GM21381 (cell line): ENCODE measurements around the gene L3MBTL2.
"Not testable (repeated sequence)": the region's sequence is repeated elsewhere in the genome, so short reads cannot be mapped to it uniquely, and the experiment has no call there.

ENCODE experiments used
- ATAC-seq: cut with Tn5 transposase; IDR thresholded peaks from one replicate; pipeline ENCODE4 v1.9.1; 2021; ENCODE audit warnings: mild to moderate bottlenecking, moderate library complexity; ENCODE audit not compliant: unreplicated experiment

Gene L3MBTL2

DNA sequence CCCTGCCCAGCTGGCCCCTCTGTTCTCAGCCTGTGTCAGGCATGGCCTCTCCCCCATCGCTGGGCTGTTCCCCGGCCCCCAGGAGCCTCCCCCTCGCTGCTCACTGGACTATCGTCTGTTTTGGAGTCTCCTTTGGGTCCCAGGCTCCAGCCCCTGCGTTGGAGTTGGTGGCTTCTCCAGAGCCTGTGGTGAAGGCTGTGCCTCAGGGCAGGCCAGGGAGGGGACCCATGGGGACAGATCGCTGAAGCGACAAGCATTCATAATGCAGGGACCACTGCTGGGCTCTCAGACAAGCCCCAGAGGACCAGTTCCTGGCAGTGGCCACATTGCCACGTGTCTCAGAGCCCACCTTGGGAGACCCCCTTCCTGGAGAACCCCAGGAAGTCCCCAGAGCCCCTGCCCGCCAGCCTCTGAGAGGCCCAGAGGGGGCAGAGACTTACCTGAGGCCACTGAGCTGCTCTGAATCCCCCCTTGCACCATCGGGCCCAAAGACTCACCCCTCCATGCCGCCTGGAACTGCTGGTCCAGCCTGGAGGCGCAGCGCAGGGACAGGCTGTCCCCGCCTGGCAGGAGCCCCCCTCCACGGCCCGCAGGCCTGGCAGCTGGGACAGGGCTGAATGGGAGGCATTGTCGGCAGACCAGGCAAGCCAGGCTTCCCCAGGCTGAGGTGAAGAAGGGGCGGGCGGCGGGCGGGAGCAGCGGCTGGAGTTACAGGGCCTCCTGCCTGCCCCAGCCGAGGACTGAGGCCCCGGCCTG is 35.4 kb downstream of the L3MBTL2 start, which contains the start of gene CHADL:
CHADL (minus strand) TSS at position 555 of the 756 bp plus-strand sequence; CDS start at position 505, 50 bp downstream.
- no peak for ATAC-seq

DNA sequence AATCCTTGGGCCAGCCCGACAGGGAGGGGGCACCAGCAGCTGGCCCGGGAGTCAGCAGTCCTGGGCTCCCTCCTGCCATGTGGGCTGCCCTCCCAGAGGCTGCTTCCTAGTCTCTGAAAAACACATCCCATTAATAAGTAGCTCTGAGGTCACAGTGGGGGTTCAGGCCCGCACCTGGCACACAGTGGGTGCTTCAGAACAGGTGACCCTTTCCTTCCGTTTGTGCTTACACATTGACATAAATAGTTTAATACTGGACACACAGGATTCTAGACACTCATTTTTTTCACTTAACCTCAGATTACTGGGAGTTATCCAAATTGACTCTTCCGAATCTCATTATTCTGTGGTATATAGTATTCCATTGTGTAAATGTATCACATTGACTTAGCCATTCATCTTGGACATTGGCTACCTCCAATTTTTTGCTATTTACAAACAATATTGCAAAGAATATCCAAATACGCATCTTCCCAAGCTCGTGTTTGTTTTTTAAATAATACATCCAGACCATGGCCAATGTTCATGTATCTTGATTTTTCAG is 36.1 kb downstream of the L3MBTL2 start:
- ATAC-seq, result no peak

DNA sequence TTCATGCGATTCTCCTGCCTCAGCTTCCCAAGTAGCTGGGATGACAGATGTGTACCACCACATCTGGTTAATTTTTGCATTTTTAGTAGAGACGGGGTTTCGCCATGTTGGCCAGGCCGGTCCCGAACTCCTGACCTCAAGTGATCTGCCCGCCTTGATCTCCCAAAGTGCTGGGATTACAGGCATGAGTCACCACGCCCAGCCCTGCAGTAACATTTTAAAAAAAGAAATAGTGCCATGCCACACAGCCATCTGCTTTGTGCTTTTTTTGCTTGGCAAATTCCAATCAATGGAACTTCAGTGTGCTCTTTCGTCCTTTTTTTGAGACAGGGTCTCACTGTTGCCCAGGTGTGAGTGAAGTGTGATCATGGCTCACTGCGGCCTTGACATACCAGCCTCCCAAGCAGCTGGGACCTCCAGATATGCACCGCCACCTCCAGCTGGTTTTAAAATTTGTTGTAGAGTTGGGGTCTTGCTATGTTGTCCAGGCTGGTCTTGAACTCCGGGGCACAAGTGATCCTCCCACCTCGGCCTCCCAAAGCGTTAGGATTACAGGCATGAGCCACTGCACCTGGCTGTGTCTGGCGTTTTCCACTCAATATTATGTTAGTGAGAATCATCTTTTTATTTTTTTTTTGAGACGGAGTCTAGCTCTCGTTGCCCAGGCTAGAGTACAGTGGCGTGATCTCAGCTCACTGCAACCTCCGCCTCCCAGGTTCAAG is 37.4 kb downstream of the L3MBTL2 start:
- no peak for ATAC-seq

DNA sequence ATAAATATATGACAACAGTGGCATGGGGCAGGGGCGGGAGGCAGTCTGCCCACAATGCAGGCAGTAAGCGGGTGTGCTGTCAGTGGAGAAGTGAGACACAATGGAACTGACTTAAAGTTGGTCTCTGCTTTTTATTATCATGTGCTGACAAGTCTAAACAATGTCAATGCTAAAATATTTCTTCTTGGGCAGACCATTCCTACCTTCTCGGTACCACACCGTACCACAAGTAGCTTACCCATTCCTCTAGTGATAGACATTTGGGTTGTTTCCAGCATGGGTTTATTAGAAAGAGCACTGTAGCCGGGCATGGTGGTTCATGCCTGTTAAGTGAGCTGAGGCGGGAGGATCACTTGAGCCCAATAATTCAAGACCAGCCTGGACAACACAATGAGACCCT is 38.2 kb downstream of the L3MBTL2 start:
- ATAC-seq, result no peak

DNA sequence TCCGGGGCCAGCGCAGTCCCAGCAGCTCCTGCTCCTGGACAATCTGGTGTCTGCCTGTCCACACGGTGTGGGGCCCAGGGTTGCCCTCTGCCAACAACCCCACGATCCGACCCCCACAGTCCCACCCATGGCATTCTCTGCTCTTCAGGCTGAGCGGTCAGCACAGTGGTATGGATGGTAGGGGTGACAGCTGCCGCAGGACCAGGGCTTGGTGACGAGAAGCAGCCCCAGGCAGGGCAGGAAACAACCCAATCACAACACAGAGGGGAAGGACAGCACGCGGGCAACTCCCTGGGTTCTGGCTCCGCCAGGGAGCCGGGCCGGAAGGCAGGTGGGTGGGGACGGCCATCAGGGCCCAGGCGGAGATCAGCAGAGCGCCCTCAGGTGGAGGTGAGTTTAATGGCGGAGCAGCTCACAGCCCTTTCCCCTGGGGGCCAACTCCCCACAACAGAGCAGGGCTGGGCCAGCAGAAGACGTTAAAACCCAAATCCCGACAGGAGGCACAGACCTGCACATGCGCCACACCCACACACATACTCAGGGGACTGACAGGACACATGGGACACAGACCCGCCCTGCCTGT is 40.9 kb downstream of the L3MBTL2 start:
- ATAC-seq, result no peak

DNA sequence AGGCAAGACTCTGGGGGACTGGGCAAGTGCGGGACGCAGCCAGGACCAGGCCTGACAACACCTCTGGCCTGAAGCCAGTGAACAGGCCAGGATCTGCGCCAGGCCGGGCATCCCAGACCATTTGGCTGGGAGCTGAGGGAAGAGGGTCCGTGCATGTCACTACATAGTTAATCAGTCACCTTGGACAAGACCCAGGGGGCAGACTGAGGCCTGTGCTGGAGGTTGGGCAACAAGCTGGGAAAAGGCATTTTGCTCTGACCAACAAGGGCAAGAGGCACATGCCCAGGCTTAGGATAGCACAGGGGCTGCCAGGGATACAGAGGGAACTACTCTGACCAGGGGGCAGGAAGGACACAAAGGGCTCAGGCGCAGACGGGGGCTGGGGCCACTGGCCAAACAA is 42.6 kb downstream of the L3MBTL2 start:
- no peak for ATAC-seq

DNA sequence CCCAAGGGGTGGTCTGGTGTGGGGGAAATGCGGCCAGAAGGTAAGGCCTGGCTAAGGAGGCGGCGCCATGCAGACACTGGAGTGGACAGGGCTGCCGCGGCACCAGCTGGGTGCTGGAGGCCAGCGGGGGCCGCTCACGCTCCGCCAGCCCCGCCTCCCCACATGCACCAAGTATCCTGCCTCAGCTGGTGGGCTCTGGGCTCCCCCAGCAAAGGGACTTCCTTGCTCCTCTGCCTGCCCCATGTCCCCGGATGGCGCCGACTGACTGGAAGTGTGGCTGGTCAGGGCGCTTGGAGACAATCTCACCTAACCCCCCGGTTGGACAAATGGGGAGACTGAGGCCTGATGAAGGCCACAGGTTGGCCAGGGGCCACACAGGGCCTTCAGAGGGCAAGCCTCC is 43.2 kb downstream of the L3MBTL2 start:
- ATAC-seq, result no peak

DNA sequence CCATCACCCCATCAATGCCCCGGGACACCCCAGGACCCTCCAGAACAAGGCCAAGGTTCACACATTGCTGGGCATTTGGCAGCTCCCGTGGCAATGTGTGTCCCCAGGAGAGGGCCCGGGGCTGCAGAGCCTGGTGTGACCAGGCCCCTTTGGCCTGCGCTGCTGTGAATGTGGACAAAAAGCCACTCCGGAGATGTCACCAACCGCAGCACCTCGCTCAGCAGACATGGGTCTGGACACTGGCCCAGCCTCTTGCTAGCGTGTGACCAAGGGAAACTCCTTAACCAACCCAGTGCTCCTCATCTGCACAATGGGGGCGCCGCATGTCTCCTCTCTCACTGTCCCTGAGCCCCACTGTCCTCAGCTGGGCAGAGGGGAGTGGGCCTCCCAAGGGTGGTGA is 43.6 kb downstream of the L3MBTL2 start:
- no peak for ATAC-seq

DNA sequence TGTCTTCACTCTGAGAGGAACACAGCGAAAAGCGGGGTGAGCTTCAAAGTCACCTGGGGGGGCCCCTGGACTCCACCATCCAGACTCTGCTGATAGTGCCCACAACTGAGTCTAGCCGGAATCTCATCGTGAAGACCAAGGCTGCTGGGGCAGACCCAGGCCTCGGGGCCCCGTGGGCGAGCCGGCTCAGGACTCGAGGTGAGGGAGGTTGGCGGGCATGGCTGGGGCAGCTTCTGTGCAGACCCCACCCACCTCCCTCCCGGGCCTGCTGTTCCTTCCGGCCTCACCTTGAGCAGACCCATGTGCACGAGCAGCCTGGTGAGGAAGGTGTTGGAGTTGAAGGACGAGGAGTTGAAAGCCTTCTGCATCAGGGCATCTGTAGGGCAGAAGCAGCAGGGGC is 44.3 kb downstream of the L3MBTL2 start:
- ATAC-seq, result no peak

DNA sequence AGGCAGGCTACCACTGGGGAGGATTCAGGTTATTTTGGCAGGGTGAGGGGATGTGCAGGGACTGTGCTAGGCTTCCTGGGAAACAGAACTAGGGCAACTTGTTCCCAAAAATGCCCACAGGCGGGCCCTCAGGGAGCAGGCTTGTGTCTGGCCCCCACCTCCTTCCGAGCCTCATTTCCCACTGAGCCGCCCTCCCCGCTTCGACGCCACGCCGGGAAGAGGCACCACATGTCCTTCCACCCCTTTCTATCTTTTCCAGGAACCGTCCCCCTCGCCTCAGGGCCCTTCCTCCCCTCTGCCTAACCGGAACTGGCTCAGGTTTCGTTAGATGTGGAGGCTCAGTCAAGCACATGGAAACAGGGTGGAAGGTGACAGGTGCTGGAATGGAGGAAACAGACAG is 45.0 kb downstream of the L3MBTL2 start:
- no peak for ATAC-seq

DNA sequence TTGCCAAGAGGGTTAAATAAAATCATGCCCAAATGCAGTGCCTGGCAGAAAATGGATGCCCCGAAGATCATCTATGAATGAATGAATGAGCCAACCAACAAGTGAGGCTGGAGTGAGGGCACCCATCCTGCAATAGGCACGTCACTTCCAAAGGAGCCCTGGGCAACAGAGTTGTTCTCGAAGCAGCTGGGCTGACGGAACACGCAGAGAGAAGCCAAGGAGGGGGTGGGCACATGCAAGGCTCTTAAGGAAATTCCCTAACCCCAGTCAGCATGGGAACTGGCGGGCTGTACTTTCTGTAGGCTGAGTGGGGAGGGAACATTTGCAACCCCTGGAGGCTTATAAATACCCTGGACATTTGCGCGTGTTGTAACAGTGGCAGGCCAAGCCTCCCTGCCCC is 47.3 kb downstream of the L3MBTL2 start:
- ATAC-seq, result no peak

DNA sequence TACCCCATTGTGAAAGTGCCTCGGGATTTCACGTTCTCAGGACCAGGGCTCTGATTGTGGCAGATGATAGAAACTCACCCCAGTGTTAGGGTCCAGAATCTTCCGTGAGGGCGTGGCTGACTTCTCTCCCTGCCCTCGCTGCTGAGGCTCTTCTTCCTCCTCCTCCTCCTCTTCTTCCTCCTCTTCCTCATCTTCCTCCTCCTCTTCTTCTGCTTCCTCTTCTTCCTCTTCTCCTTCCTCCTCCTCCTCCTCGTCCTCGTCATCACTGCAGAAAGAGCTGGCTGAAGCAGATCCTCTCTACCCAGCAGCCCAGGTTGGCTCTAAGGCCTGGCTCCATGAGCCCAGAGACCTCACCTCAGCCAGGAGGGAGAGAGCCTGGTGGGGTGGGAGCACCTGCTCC is 49.1 kb downstream of the L3MBTL2 start:
- ATAC-seq, result no peak

DNA sequence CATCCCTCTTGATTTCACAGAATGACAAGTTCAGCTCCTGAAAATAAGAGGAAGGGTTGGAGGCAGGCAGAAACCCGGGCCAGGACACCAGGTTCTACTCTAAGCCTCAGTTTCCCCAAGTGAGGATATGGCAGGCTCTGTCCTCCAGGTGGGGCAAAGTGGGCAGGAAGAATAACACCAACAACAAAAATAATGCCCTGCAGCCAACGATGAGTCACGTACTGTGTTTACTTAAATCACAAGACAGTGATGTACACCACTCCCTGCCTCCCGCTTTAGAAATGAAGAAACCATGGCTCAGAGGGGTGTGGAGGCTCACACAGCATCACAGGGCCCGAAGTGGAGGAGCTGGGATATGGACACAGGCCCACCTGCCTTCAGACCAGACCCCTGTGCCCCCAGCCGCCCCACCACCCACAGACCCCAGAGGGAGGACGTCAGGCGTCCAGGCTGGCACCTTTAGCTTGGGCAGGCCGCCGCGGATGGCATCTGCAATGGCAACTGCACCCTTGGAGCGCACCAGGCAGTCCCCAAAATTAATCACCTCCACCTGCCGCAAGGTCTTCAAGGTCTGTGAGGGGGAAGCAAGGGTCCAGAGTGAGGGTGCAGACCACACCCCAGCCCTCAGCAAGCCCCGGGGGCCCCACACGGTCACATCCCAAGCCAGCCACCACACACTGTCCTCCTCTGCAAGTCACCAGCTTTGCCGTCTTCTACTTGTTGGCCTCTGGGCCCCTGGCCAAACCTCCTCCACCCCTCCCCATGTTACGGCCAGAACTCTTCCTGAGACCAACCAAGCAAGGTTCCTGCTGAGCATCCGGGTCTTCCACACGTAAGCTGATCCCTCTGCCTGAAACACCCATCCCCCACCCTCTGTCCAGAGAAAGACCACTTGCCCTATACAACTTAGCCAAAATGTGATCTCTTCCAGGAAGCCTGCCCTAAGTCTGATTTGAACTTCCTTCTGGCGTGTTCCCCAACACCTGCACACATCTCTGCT is 51.4 kb downstream of the L3MBTL2 start:
- no peak for ATAC-seq

DNA sequence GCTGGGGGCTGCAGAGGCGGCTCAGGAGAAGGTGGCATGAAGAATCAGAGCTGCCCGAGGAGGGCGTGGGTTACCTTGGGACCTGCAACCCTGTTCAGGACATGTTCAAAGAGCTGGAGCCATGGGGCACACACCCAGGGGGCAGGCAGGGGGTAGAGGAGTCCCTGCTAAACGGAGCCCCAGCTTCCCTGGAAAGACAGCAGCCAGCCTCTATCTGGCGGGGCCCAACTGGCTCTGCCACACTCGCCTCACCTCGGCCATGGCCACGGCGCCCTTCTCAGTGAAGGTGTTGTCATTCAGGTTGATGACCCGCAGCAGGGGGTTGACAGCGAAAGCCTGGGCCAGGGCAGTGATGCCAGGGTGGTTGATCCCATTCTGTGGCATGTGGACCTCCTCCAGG is 52.6 kb downstream of the L3MBTL2 start:
- ATAC-seq, result no peak

DNA sequence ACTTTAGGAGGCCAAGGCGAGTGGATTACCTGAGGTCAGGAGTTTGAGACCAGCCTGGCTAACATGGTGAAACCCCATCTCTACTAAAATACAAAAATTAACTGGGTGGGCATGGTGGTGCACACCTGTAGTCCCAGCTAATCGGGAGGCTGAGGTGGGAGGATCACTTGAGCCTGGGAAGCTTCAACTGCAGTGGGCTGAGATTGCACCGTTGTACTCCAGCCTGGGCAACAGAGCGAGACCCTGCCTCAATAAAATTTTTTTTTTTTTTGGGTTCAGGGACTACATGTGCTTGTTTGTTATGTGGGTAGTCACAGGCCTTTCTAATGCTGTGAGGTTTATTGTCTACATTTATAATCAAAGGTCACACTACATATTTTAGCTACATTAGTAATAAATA is 54.6 kb downstream of the L3MBTL2 start:
- ATAC-seq, result not testable (repeated sequence)

DNA sequence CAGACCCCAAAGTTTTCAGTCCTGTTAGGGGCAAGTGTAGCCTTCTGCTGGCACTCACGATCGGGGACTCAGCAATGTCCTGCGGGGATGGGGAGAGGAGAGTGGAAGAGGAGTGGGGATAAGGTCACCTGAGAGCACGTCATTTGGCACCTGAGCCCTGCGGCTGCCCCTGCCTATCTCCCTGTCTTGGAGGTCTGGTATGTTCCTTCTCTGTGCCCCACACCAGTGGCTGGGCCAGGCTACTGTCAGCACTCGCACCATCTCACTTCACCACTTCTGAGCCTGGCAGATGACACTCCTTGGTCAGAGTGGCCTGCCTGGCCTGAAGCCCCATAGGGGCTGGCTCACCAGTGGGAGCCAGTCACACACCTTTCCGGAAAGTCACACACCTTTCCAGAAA is 55.8 kb downstream of the L3MBTL2 start:
- no peak for ATAC-seq

DNA sequence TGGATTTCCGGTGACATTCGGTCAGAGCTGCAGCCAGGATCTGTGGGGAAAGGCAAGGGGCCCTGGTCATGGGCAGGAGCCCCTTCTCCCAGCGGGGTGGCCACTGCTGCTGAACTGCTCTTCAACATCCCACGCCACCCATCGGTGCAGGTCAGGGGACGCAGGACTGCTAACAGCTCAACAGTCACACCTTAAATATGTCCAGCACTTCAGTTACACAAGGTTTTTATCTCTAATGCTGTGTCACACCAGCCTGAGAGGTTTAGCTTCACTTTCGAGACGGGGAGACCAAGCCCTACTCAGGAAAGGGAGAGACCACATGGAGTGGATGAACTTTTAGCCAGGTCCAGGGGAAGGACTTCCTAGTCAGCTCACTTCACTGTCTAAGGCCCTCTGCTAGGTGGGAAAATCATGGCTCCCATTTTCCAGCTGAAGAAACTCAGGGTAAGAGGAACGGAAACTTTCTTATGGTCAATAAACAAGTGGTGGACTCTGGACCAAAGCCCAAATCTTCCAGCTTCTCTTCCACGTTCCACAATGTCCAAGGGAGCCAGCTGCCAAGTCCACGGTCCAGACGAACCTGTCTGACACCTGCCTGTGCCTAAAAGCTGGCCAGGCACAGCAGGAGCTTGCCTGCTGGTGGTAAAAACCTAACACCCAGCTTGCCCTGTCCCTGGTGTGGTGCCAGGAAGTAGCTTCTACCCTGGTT is 56.6 kb downstream of the L3MBTL2 start:
- no peak for ATAC-seq

DNA sequence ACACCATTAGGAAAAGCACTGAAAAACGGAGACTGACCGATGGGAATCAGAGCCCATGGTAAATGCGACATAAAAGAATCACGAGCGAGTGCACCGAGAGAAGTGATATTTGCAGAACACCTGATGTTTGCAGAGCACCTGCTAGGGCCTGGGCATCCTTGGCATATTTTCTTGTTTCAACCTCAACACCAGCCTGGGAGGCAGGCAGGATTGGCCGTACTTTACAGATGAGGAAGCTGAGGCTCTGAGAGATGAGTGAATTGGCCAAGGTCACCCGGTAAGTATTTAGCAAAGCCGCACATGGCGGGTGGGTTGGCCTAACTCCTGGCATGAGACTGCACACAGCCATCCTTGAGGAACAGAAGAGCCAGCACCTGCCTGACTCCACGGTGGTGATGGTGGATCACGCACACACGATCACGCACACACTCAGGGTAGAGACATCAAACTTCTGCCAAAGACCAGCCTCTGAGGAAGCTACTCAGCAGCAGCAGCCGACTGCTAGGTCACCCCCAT is 57.2 kb downstream of the L3MBTL2 start:
- no peak for ATAC-seq

DNA sequence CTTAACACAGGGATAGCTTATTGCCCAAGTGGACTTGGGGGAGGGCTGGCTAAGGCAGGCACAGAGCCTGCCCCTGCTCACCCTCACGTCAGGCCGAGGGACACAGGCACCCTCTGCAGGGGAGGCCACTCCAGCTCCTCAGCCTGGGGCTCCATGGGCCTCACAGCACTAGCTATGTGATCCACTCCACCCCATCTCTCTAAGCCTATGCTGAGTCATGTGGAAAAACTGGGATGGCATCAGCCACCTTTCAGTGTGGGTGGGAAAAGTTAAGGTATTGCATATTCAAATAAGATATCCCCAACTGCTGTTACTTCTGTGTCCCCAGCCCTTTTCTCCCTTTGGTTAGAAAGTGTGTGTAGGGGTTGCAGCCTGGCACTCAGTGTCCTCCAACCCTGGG is 58.6 kb downstream of the L3MBTL2 start:
- no peak for ATAC-seq
